NCI-H82 treated with DMSO at 0.1 percent for 48 hours (cell line): ENCODE measurements around the gene UBE4A.
"Not testable (repeated sequence)": the region's sequence is repeated elsewhere in the genome, so short reads cannot be mapped to it uniquely, and the experiment has no call there.

Experiments used
- DNase-seq: peaks from one replicate; lab custom pipeline; 2025; ENCODE audit not compliant: unreplicated experiment; lab: John Stamatoyannopoulos, UW

UBE4A gene

GRCh38 chr11:118401151-118401879 lies 41.9 kb downstream of the UBE4A start, which contains the start of gene ATP5MG:
Gene ATP5MG (plus strand): TSS chr11:118401606. CDS start chr11:118401666, 60 bp downstream.
- peak; percentile 82 for DNase-seq

DNA sequence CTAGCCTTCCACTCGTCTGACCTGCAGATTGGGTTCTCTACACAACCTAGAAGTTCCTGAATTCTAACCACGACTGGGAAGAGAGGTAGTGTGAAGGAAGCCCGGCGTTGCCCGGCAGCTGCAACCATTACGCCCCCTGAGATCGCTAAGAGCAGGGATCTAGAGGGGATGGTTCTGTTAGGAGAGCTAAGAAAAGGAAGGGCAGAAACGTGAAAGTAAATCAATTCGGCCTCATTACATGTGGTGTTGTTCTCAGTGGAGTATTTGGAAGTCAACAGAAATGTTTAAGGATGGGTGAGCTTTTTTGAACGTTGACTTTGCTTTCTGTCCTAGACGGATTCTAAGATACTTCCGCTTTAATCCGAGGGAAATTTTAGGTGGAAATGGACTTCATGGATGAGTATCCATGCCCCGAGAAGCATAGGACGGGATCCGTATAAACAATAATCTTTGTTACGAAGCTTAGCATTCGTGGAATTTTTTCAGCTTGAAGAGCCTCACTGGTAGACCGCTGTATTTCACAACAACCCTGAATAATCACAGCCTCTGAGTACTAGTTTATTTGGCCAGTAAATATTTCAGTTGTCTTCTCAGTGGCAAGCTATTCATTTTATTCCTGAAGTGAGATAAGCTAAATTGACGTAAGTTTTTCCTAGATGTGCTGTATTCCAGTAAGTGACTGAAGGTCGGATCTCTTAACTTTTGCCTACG lies 42.6 kb downstream of the UBE4A start:
- DNase-seq = no peak

DNA sequence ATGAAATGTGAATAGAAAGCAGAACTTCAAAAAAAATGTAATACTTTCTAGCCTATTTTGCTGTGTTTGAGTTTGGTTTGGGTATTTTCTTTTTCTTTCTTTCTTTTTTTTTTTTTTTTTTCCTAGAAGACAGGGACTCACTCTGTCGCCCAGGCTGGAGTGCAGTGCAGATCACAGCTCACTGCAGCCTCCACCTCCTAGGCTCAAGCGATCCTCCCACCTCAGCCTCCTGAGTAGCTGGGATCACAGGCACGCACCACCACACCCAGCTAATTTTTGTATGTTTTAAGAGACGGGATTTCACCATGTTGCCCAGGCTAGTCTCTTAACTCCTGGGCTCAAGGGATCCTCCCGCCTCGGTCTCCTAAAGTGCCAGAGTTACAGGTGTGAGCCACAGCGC lies 43.2 kb downstream of the UBE4A start:
- DNase-seq = not testable (repeated sequence)

- no peak for DNase-seq
Measured at GRCh38 chr11:118406599-118407166, 47.3 kb downstream of the UBE4A start.

DNA sequence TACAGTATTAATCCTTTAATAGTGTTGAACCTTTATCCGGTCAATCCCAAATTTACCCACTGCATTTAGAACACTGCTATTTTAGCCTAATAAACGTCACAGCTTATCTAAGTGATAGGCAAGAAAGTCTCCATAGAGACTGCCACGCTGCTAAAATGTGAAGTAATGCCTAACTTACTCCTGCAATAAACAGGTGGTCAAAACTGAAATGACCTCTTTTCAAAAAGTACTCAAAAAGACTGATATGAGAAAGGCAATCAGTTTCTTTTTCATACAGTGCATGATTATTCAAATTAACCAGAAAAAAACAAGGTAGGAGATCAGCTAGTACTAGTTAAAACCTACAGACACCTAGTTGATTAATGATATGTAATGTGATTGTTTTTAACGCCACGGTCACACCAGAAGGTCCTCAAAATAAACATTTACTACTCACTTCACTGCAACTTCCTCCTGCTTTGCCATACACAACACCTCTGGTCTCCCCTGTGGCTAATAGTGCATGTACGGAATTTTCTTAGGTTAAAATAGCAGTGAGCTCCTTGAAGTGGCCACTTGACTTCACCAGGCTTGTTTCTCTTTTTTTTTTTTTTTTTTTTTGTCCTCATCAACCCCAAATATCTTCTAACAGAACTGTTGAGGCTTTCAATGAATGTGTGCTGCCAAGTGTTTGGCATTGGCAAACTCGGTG lies 50.8 kb downstream of the UBE4A start:
- no peak for DNase-seq

GRCh38 chr11:118411530-118411929 lies 52.1 kb downstream of the UBE4A start:
- no peak for DNase-seq

DNA sequence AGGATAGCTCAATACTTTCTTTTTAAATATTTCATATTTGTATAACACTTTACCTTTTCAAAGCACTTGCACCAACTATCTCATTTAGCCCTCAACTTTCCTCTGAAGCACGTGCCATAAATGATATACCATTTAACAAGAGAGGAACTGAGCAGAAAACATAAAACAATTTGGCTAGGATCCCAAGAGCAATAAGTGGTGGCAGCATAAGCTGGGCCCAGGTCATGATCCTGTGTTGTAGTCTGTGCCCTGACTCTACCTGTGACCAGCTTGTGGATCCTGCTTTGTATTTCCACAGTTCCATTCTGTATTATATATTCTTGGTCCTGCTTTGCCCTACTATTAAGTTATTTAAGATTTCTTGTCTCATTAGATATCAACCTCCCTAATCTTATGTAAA lies 53.5 kb downstream of the UBE4A start:
- no peak for DNase-seq

DNA sequence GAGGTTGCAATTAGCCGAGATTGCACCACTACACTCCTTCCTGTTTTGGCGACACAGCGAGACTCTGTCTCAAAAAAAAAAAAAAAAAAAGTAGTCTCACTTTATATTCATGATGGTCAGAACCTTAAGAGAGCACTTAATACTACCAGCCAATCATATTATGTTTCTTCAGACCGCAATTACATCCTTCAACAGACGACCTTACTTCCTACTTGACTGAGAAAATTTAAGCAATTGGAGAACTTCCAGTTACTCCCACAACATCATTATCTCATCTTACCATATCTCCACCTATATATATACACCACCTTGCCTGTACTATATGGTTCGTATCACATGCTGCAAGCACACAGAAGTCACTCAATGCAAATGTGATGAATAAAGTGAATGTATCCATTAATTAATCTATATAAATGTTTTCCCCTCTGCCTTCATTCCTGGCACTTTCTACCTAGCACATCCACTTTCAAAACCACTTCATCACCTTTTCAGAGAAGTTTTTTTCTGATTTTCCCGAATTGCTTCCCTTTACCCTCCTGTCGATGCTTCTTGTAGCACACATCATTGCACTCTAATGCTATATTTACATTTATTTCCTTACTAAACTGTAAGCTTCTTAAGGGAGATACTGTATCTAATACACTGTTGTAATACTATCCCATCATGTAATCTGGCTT lies 55.8 kb downstream of the UBE4A start:
- no peak for DNase-seq

DNA sequence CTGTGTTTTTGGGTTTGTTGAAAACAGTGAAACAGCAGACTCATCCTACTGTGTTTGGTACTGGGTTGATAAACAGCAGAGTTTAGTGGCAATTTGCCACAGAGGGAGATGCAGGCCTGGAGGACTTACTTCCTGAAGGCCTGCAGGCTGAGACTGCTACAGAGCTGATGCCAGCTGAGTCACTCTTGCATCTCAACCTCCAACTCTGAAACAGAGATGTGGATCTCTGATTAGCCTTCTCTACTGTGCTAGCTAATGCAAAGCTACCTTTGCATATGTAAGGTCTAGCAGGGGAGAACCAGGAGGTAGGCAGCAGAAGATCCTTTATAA lies 56.3 kb downstream of the UBE4A start:
- DNase-seq = no peak

GRCh38 chr11:118416900-118417299 lies 57.5 kb downstream of the UBE4A start:
- DNase-seq = not testable (repeated sequence)

GRCh38 chr11:118417801-118418200 lies 58.4 kb downstream of the UBE4A start:
- DNase-seq = no peak

- DNase-seq = no peak
Measured at GRCh38 chr11:118418766-118419165, 59.4 kb downstream of the UBE4A start.

- no peak for DNase-seq
Measured at GRCh38 chr11:118427707-118428106, 68.3 kb downstream of the UBE4A start.

GRCh38 chr11:118430956-118431355 lies 71.6 kb downstream of the UBE4A start:
- DNase-seq = no peak

- DNase-seq = no peak
Measured at GRCh38 chr11:118434123-118434552, 74.7 kb downstream of the UBE4A start.

DNA sequence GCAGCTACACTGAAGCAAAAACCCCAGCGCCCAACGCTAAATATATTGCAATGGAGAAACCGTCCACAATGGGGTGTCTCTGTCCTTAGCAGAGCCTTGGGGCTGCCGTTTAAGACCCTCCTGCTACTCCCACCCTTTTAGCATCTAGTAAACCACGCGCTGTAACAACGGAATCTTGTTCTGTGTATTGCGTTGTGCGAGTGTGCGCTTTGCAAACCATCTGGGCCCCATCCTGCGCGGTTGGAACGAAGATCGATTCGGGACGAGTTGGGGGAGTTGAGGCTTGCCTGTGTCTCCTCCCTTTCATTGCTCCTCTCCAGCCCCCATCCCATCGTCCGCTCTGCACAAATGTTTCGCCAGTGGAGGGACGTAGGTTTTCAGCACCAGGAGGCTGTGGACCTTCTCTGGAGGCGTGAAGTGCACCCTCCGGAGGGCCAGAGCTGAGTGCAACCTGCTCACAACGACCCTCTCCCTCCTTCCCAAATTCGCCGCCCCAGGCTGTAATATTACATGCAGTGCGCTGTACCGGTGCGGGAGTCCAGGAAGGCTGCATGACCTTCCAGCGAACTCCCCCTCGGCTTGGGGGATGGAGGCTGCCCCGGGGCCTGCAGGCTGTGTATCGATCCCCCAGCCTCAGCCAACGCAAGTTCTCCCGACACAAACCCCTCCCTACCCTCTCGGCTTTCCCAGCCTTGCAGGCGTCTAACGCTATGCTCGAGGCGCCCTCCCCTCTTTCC lies 75.3 kb downstream of the UBE4A start:
- DNase-seq = peak; percentile 56

DNA sequence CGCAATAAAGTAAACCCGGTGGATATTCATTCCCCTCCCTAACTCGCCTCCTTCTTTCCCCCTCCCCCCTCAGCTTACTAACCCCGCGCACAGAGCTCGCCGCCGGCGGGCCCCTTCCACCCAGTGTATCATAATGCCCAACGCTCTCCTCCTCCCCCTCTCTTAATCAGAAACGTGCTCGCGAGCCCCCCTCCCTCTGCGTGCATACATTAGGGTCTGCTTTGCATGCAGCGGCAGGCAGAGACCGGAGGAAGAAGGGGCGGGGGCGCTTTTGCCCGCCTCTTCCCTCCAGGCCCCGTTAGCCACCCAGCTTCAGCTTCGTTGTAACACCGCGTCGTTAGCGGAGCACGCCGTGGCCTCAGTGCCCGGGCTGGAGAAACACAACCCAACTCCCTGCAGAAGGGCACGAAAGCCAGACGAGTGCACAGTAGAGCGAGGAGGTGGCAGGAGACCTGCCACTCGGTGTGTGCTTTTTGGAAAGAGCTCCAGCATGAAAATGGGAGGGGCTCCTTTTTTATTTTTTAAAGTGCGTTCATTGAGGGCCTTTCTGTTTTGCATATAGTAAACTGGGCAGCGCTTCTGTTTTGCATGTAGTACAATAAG lies 76.0 kb downstream of the UBE4A start:
- peak; percentile 94 for DNase-seq

- peak; percentile 84 for DNase-seq
Measured at GRCh38 chr11:118435893-118436624, 76.7 kb downstream of the UBE4A start, which contains the start of gene KMT2A. Gene KMT2A (plus strand): TSS chr11:118436492. CDS start chr11:118436513, 21 bp downstream.

DNA sequence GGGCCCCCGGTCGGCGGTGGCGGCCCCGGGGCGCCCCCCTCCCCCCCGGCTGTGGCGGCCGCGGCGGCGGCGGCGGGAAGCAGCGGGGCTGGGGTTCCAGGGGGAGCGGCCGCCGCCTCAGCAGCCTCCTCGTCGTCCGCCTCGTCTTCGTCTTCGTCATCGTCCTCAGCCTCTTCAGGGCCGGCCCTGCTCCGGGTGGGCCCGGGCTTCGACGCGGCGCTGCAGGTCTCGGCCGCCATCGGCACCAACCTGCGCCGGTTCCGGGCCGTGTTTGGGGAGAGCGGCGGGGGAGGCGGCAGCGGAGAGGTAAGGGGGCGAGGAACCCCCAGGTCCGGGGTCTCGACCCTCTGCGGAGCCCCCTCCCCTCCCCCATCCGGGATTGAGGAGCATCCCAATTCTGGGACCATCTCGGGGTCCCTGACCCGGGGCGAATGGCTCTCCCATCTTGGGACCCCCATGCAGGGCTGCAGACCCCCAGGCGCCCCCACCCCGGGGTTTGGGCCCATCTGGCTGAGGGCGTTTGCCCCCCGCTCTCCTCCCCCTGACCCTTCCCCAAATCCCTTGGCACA lies 77.3 kb downstream of the UBE4A start:
- no peak for DNase-seq
